ENCODE results near the gene CLDN24.

Gene CLDN24

DNA sequence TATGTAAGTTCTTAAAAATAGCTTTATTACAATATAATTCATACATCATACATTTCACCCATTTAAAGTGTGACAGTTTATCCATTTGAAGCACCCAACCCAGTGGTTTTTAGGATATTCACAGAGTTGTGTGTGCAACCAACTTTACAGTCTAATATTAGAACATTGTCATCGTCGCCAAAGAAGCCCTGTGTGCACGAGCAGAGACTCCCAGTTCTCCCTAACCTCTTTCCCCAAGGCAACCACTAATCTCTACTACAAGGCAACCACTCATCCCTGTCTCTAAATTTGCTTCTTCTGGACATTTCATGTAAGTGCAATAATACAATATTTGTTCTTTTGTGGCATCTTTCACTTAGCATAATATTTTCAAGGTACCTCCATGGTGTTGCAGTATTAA lies 49.8 kb downstream of the CLDN24 start:
- no peak for DNase-seq
